Prostate gland (tissue), 2 donors: ENCODE data around the gene RAD51B. TPM values are rescaled to one million over a fixed set of nuclear protein-coding genes. Genes with fewer than 3 reads are reported as not detected.
"Not testable (repeated sequence)": the region's sequence is repeated elsewhere in the genome, so short reads cannot be mapped to it uniquely, and the experiment has no call there.

Source experiments
- DNase-seq: peaks from one replicate; pipeline ENCODE4 v3.0.0-alpha.2; 2019; ENCODE audit warnings: low spot score
- H3K27ac ChIP-seq, 2 donors: fragments of 200-600 bp; sonication (generic); 2 replicates each; pipeline ENCODE4 v1.5.1; 2017 to 2019
- H3K27me3 ChIP-seq: fragments of 200-600 bp; sonication (generic); replicated peaks from 2 replicates; pipeline ENCODE4 v1.5.1; 2019; ENCODE audit not compliant: insufficient read depth
- H3K36me3 ChIP-seq, 2 donors: fragments of 200-600 bp; sonication (generic); 1 replicate in 1 of 2; 2 replicates in 1 of 2; pipeline versions ENCODE4 v1.5.1 to v1.8.1; 2017 to 2019
- H3K4me1 ChIP-seq: fragments of 200-600 bp; sonication (generic); replicated peaks from 2 replicates; pipeline ENCODE4 v1.5.1; 2019
- H3K4me3 ChIP-seq, 2 donors: fragments of 200-600 bp; sonication (generic); 2 replicates each; pipeline ENCODE4 v1.5.1; 2017 to 2019
- H3K9me3 ChIP-seq: fragments of 200-600 bp; sonication (generic); 2 replicates; pipeline ENCODE4 v1.5.1; 2017
- CTCF ChIP-seq, 4 experiments: fragments of 200-600 bp in 2 of 4; fragments of 450-650 bp in 2 of 4; sonication (generic) in 2 of 4; IDR thresholded peaks; 1 replicate in 3 of 4; 2 replicates in 1 of 4; pipeline ENCODE4 v1.5.1; 2016 to 2019; ENCODE audit warnings: antibody characterized with exemption in 4 of 4, mild to moderate bottlenecking in 2 of 4, moderate library complexity in 2 of 4
- POLR2A ChIP-seq: fragments of 450-650 bp; IDR thresholded peaks from one replicate; pipeline ENCODE4 v1.6.1; 2016; ENCODE audit warnings: antibody characterized with exemption, mild to moderate bottlenecking
- POLR2AphosphoS5 ChIP-seq: sonication (generic); formaldehyde crosslinking; IDR thresholded peaks from one replicate; pipeline ENCODE4 v1.6.1; 2017; ENCODE audit warnings: antibody characterized with exemption
- WGBS: methylation state at CpG from one replicate; pipeline ENCODE4 v1.1.5; 2018; 5-methylcytosine and 5-hydroxymethylcytosine counted together
- intact Hi-C: fragments of 100-400 bp; cut with DNase I; formaldehyde crosslinking; loops from one replicate; pipeline ENCODE4 v1.14.2; 2022
- total RNA-seq, 2 donors: library from RNA; depleted of rRNA; stranded (reverse); fragments of >200 nt; gene quantifications; one replicate each; pipeline ENCODE4 v1.1.0, GENCODE V29; 2016

The RAD51B gene
- total RNA-seq, 2 donors from 2014 or later, result 14.9 to 35.8 TPM

- no peaks in the 10 kb centered on the region for H3K36me3 ChIP-seq
- H3K9me3 ChIP-seq, result no peaks in the 10 kb centered on the region
- no peak overlapping the region for H3K27ac ChIP-seq
- peaks cover 10% of the 10 kb centered on the region for H3K4me1 ChIP-seq
- intact Hi-C loops, result no loop called here
- TF ChIP-seq CTCF (IDR thresholded peaks at IDR 0.05), result no peak
- no peak for TF ChIP-seq POLR2AphosphoS5
- TF ChIP-seq POLR2A, result no peak
- DNase-seq, result no peak
- H3K27me3 ChIP-seq, result no peaks in the 10 kb centered on the region
- 85% methylated on average over 14 of the region's 14 CpGs for WGBS
- no peak overlapping the region for H3K4me3 ChIP-seq
Measured at GRCh38 chr14:68661226-68662225, 841.9 kb downstream of the RAD51B start.

GRCh38 chr14:68662392-68662791, 842.8 kb downstream of the RAD51B start:
- WGBS, result 66% methylated on average over 3 of the region's 3 CpGs
- no peak overlapping the region for H3K27ac ChIP-seq
- H3K36me3 ChIP-seq, result no peaks in the 10 kb centered on the region
- no peak for DNase-seq
- intact Hi-C loops, result no loop called here
- TF ChIP-seq CTCF (IDR thresholded peaks at IDR 0.05) (no peak), POLR2AphosphoS5 (no peak), POLR2A (no peak)
- H3K27me3 ChIP-seq, result no peaks in the 10 kb centered on the region
- H3K4me3 ChIP-seq, result no peak overlapping the region
- no peaks in the 10 kb centered on the region for H3K9me3 ChIP-seq
- peaks cover 16% of the 10 kb centered on the region for H3K4me1 ChIP-seq

GRCh38 chr14:68662826-68663225, 843.2 kb downstream of the RAD51B start:
- WGBS, result 93% methylated on average over 6 of the region's 6 CpGs
- intact Hi-C loops, H3K36me3 ChIP-seq, DNase-seq, H3K9me3 ChIP-seq, H3K4me3 ChIP-seq, H3K27me3 ChIP-seq, H3K27ac ChIP-seq: not testable (repeated sequence)
- peaks cover 20% of the 10 kb centered on the region for H3K4me1 ChIP-seq

GRCh38 chr14:68663385-68664076, 844.0 kb downstream of the RAD51B start:
- whole genome bisulfite sequencing, result 88% methylated on average over 9 of the region's 9 CpGs
- Histone ChIP-seq H3K27ac (no peak overlapping the region), H3K4me3 (no peak overlapping the region), H3K9me3 (no peaks in the 10 kb centered on the region), H3K4me1 (peaks cover 23% of the 10 kb centered on the region), H3K36me3 (no peaks in the 10 kb centered on the region), H3K27me3 (no peaks in the 10 kb centered on the region)
- no peak for DNase-seq
- intact Hi-C loops, result no loop called here
- TF ChIP-seq POLR2A (no peak), POLR2AphosphoS5 (no peak), CTCF (IDR thresholded peaks at IDR 0.05) (no peak)

GRCh38 chr14:68664225-68664681, 844.7 kb downstream of the RAD51B start:
- 73% methylated on average over 4 of the region's 4 CpGs for WGBS
- Histone ChIP-seq H3K4me1 (peaks cover 23% of the 10 kb centered on the region), H3K36me3 (no peaks in the 10 kb centered on the region), H3K9me3 (no peaks in the 10 kb centered on the region), H3K4me3 (no peak overlapping the region), H3K27ac (peak overlapping the region in 1 of 2 donors; percentile 27), H3K27me3 (no peaks in the 10 kb centered on the region)
- intact Hi-C loops, result no loop called here
- TF ChIP-seq POLR2AphosphoS5, result no peak
- TF ChIP-seq POLR2A, result no peak
- no peak for TF ChIP-seq CTCF (IDR thresholded peaks at IDR 0.05)
- DNase-seq, result no peak
